Prostate gland (tissue), 2 donors: Measurements from ENCODE around the gene KMT5B.

ENCODE experiments used
- CTCF ChIP-seq, 4 experiments: fragments of 200-600 bp in 2 of 4; fragments of 450-650 bp in 2 of 4; sonication (generic) in 2 of 4; IDR thresholded peaks; 1 replicate in 3 of 4; 2 replicates in 1 of 4; pipeline ENCODE4 v1.5.1; 2016 to 2019; ENCODE audit warnings: antibody characterized with exemption in 4 of 4, mild to moderate bottlenecking in 2 of 4, moderate library complexity in 2 of 4
- POLR2A ChIP-seq: fragments of 450-650 bp; IDR thresholded peaks from one replicate; pipeline ENCODE4 v1.6.1; 2016; ENCODE audit warnings: antibody characterized with exemption, mild to moderate bottlenecking

GRCh38 chr11:68143310-68143689 lies 69.8 kb downstream of the KMT5B start:
- TF ChIP-seq CTCF (IDR thresholded peaks at IDR 0.05): no peak
- no peak for TF ChIP-seq POLR2A
